HCT116 (cell line): ENCODE results near the gene FADD. TPM values are rescaled to one million over a fixed set of nuclear protein-coding genes. Genes with fewer than 3 reads are reported as not detected.

ENCODE experiments used
- ATAC-seq: fragments of 200-7000 bp; cut with Tn5 transposase; 2 replicates; pipeline ENCODE4 v1.9.1; 2020; ENCODE audit warnings: mild to moderate bottlenecking, moderate library complexity
- BruUV-seq: library from RNA; stranded (reverse); fragments of 400-500 nt; replicated peaks from 2 replicates; lab custom pipeline; 2021; lab: Mats Ljungman, UMichigan
- CTCF ChIA-PET: fragments of 300-600 bp; sonication (Branson Sonifier 250); formaldehyde crosslinking; loops from one replicate; lab custom pipeline; 2021; ENCODE audit warnings: antibody characterized with exemption; lab: Charles Lee
- POLR2A ChIA-PET: fragments of 300-600, 350-600 bp; sonication (Branson Sonifier 250); formaldehyde crosslinking; loops from one replicate; lab custom pipeline; 2021; ENCODE audit warnings: antibody characterized with exemption; lab: Charles Lee
- RAD21 ChIA-PET, 2 experiments: fragments of 300-600 bp; sonication (Branson Sonifier 250); formaldehyde crosslinking; loops; one replicate each; lab custom pipeline; 2023; ENCODE audit warnings: low total read pairs in 2 of 2; ENCODE audit not compliant: uncharacterized antibody in 2 of 2, unreplicated experiment in 2 of 2, low non-redundant PET in 1 of 2; lab: Charles Lee
- DNase-seq: peaks from one replicate; pipeline ENCODE4 v3.0.0-alpha.2; 2010; ENCODE audit warnings: low read depth, low spot score
- H2AFZ ChIP-seq: fragments of 200-600 bp; shearing (Covaris generic), sonication (generic); 2 replicates; pipeline ENCODE4 v1.6.1; 2017; ENCODE audit warnings: low read depth, mixed run types, mixed read lengths, antibody characterized with exemption, low read length; ENCODE audit not compliant: poor library complexity, severe bottlenecking
- H3K27ac ChIP-seq: 2 replicates; pipeline ENCODE4 v1.5.1; 2012; ENCODE audit warnings: low read depth, low read length
- H3K27me3 ChIP-seq: fragments of 200-600 bp; sonication (generic); 2 replicates; pipeline ENCODE4 v1.6.1; 2016; ENCODE audit warnings: mixed run types, low read length, mixed read lengths; ENCODE audit not compliant: insufficient read depth
- H3K36me3 ChIP-seq, 2 experiments: fragments of 200-500 bp in 1 of 2; fragments of 200-600 bp in 1 of 2; sonication (Bioruptor generic) in 1 of 2; sonication (generic) in 1 of 2; 2 replicates each; pipeline versions ENCODE4 v1.5.1 to v1.6.1; 2014 to 2016; ENCODE audit warnings: low read length in 2 of 2, inconsistent platforms in 1 of 2, mixed read lengths in 1 of 2, mixed run types in 1 of 2; ENCODE audit not compliant: insufficient read depth in 2 of 2, control insufficient read depth in 1 of 2
- H3K4me1 ChIP-seq, 2 experiments: fragments of 200-600 bp in 1 of 2; sonication (generic) in 1 of 2; 2 replicates each; pipeline versions ENCODE4 v1.5.1 to v1.6.1; 2012 to 2017; ENCODE audit warnings: low read length in 2 of 2, inconsistent platforms in 1 of 2, mild to moderate bottlenecking in 1 of 2, mixed read lengths in 1 of 2, mixed run types in 1 of 2, moderate library complexity in 1 of 2; ENCODE audit not compliant: insufficient read depth in 2 of 2, control insufficient read depth in 1 of 2
- H3K4me2 ChIP-seq: fragments of 200-600 bp; sonication (generic); 2 replicates; pipeline ENCODE4 v1.6.1; 2017; ENCODE audit warnings: mixed run types, low read length, mixed read lengths
- H3K4me3 ChIP-seq, 2 experiments: fragments of 200-600 bp in 1 of 2; sonication (generic) in 1 of 2; replicated peaks in 1 of 2; 2 replicates each; pipeline ENCODE4 v1.5.1; 2011 to 2016; ENCODE audit warnings: low read length in 2 of 2, control low read depth in 1 of 2, low read depth in 1 of 2, mild to moderate bottlenecking in 1 of 2, mixed read lengths in 1 of 2, mixed run types in 1 of 2
- H3K79me2 ChIP-seq: fragments of 200-600 bp; sonication (generic); 2 replicates; pipeline ENCODE4 v1.6.1; 2017; ENCODE audit warnings: mild to moderate bottlenecking, mixed run types, low read length, moderate library complexity, mixed read lengths; ENCODE audit not compliant: insufficient read depth
- H3K9ac ChIP-seq: fragments of 200-600 bp; sonication (generic); 2 replicates; pipeline ENCODE4 v1.6.1; 2016; ENCODE audit warnings: low read length, mixed read lengths
- H3K9me2 ChIP-seq: fragments of 200-600 bp; sonication (generic), shearing (Covaris generic); 2 replicates; pipeline ENCODE4 v1.6.1; 2017; ENCODE audit warnings: mixed run types, mild to moderate bottlenecking, moderate library complexity; ENCODE audit not compliant: insufficient read depth
- H3K9me3 ChIP-seq, 2 experiments: fragments of 200-500 bp in 1 of 2; fragments of 200-600 bp in 1 of 2; sonication (Bioruptor generic) in 1 of 2; sonication (generic) in 1 of 2; 2 replicates each; pipeline ENCODE4 v1.6.1; 2014 to 2017; ENCODE audit warnings: low read length in 2 of 2, mixed read lengths in 2 of 2, inconsistent platforms in 1 of 2, low read depth in 1 of 2, mild to moderate bottlenecking in 1 of 2, mixed run types in 1 of 2, moderate library complexity in 1 of 2; ENCODE audit not compliant: control insufficient read depth in 1 of 2, insufficient read depth in 1 of 2
- H4K20me1 ChIP-seq: fragments of 200-600 bp; sonication (generic), shearing (Covaris generic); 2 replicates; pipeline ENCODE4 v1.6.1; 2017; ENCODE audit warnings: mixed run types, mild to moderate bottlenecking, moderate library complexity; ENCODE audit not compliant: insufficient read depth
- CBX3 ChIP-seq: IDR thresholded peaks from 2 replicates; pipeline ENCODE4 v1.6.1; 2012; ENCODE audit warnings: low read depth
- CEBPB ChIP-seq: IDR thresholded peaks from 2 replicates; pipeline ENCODE4 v1.6.1; 2012; ENCODE audit warnings: low read depth
- ELF1 ChIP-seq: IDR thresholded peaks from 2 replicates; pipeline ENCODE4 v1.6.1; 2012; ENCODE audit warnings: low read depth, borderline replicate concordance
- TCF7L2 ChIP-seq: IDR thresholded peaks from 2 replicates; pipeline ENCODE4 v1.7.0; 2011; ENCODE audit warnings: borderline replicate concordance, inconsistent platforms; ENCODE audit not compliant: insufficient read depth, insufficient read length; ENCODE audit errors: extremely low read depth
- intact Hi-C: fragments of 100-400 bp; cut with micrococcal nuclease; formaldehyde crosslinking; loops from 2 replicates; pipeline ENCODE4 v1.10.0; 2022
- total RNA-seq: library from RNA; stranded (reverse); gene quantifications from one replicate; pipeline ENCODE4 v1.2.1, GENCODE V29; 2021; ENCODE audit not compliant: unreplicated experiment
- TF ChIP-seq, protein P1 (sequence below), 3 experiments: fragments of 200-600 bp in 1 of 3; sonication (generic) in 1 of 3; IDR thresholded peaks in 2 of 3; conservative IDR thresholded peaks in 1 of 3; 2 replicates each; pipeline ENCODE4 v1.5.1; 2012 to 2017; ENCODE audit warnings: low read depth in 2 of 3, low read length in 2 of 3, antibody characterized with exemption in 1 of 3, borderline replicate concordance in 1 of 3, control low read depth in 1 of 3, mild to moderate bottlenecking in 1 of 3, mixed read lengths in 1 of 3, mixed run types in 1 of 3, moderate library complexity in 1 of 3; ENCODE audit not compliant: insufficient read depth in 1 of 3
- TF ChIP-seq, protein P2 (sequence below): IDR thresholded peaks from 2 replicates; pipeline ENCODE4 v1.6.1; 2012
- TF ChIP-seq, protein P3 (sequence below): IDR thresholded peaks from 2 replicates; pipeline ENCODE4 v1.6.1; 2012; ENCODE audit warnings: low read depth
- TF ChIP-seq, protein P4 (sequence below): IDR thresholded peaks from 2 replicates; pipeline ENCODE4 v1.6.1; 2012

Gene FADD
- total RNA-seq, 1 experiment from 2014 or later: 26.7 TPM

DNA sequence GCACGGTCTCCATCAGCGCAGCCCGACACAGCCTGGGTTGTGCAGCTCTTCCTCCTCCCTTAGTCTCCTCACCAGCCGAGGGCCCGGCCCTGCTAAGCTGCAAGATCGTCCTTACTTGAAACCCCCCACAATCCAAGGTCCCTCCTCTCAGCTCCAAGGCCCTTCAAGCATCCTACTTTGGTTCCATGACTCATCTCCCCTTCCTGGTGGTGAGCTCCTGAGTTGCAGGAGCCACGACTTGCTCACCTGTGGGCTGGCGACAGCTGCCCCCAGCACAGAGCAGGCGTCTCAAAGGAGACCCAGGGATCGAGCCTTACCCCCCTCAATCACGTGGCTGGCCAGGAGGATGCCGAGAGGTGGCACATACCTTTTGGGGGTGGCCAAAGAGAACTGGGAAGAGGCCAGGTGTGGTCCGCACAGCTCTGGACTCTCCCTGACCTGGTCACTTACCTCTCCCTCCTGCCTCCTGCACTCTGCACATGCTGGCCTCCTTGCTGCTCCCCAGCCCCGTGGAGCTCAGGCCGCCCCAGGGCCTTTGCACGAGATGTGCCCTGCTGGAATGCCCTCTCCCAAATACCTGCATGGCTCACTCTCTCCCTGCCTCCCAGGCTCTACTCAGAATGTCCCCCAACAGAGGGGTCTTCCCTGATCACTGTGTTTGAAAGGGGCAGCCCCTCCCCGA is 35.2 kb upstream of the FADD start:
- Histone ChIP-seq H3K27me3 (no peaks in the 10 kb centered on the region), H3K4me3 (no peak overlapping the region), H3K27ac (no peak overlapping the region), H3K9me2 (no peaks in the 10 kb centered on the region), H3K4me1 (no peaks in the 10 kb centered on the region), H3K36me3 (peaks cover 0 to 5% of the 10 kb centered on the region in 2 experiments; a peak in 1 of 4 replicates), H4K20me1 (no peaks in the 10 kb centered on the region), H3K9me3 (no peaks in the 10 kb centered on the region), H3K79me2 (no peaks in the 10 kb centered on the region), H3K4me2 (no peak overlapping the region), H2AFZ (no peak overlapping the region), H3K9ac (no peak overlapping the region)
- ChIA-PET POLR2A (no interaction called here), RAD21 (interaction anchor here in 1 of 2 experiments (0.5 kb wide), 1 partner anchor 263 kb away, joined by 4 read pairs; no protein-coding TSS in a partner anchor), CTCF (no interaction called here)
- intact Hi-C loops: no loop called here
- TF ChIP-seq, protein P1, sequence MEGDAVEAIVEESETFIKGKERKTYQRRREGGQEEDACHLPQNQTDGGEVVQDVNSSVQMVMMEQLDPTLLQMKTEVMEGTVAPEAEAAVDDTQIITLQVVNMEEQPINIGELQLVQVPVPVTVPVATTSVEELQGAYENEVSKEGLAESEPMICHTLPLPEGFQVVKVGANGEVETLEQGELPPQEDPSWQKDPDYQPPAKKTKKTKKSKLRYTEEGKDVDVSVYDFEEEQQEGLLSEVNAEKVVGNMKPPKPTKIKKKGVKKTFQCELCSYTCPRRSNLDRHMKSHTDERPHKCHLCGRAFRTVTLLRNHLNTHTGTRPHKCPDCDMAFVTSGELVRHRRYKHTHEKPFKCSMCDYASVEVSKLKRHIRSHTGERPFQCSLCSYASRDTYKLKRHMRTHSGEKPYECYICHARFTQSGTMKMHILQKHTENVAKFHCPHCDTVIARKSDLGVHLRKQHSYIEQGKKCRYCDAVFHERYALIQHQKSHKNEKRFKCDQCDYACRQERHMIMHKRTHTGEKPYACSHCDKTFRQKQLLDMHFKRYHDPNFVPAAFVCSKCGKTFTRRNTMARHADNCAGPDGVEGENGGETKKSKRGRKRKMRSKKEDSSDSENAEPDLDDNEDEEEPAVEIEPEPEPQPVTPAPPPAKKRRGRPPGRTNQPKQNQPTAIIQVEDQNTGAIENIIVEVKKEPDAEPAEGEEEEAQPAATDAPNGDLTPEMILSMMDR (IDR thresholded peaks at IDR 0.05 in 2 of 3, conservative IDR thresholded peaks at IDR 0.05 in 1 of 3; ENCODE audit: borderline replicate concordance in 1 of 3, insufficient read depth in 1 of 3, low read depth in 2 of 3, low read length in 2 of 3): 0 out of 6 replicates have a peak, but pooled peaks of 1 of the 3 experiments have one; percentile 24
- TF ChIP-seq, protein P2, sequence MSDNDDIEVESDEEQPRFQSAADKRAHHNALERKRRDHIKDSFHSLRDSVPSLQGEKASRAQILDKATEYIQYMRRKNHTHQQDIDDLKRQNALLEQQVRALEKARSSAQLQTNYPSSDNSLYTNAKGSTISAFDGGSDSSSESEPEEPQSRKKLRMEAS: no peak
- ATAC-seq (peak; percentile 53; the same call in 1 of the 2 replicates), DNase-seq (no peak)
- no TSS peak for BruUV-seq

DNA sequence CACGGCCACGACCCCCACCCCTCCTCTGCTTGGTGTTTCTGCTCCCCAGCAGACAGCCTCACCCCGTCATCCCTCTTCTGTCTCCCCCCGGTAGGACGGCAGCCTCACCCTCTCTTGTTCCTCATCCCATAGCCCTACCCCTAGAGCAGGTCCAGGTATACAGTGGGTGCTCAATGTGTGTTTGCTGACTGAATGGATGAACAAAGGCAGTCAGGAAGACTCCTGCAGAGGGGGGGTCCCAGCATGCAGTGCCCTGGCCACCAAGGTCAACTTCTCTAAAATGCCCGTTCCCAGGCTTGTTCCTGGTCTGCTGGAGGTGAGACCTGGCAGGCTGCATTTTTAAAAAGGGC is 34.7 kb upstream of the FADD start:
- Histone ChIP-seq H4K20me1 (no peaks in the 10 kb centered on the region), H3K4me1 (no peaks in the 10 kb centered on the region), H3K79me2 (no peaks in the 10 kb centered on the region), H3K4me2 (no peak overlapping the region), H3K36me3 (peaks cover 0 to 3% of the 10 kb centered on the region in 2 experiments; a peak in 1 of 4 replicates), H2AFZ (no peak overlapping the region), H3K27me3 (no peaks in the 10 kb centered on the region), H3K9me3 (no peaks in the 10 kb centered on the region), H3K27ac (no peak overlapping the region), H3K4me3 (no peak overlapping the region), H3K9ac (no peak overlapping the region), H3K9me2 (no peaks in the 10 kb centered on the region)
- ChIA-PET POLR2A (no interaction called here), RAD21 (no interaction called here), CTCF (no interaction called here)
- no peak for DNase-seq
- BruUV-seq: no TSS peak
- no peak for ATAC-seq
- intact Hi-C loops: no loop called here
- TF ChIP-seq, protein P3, sequence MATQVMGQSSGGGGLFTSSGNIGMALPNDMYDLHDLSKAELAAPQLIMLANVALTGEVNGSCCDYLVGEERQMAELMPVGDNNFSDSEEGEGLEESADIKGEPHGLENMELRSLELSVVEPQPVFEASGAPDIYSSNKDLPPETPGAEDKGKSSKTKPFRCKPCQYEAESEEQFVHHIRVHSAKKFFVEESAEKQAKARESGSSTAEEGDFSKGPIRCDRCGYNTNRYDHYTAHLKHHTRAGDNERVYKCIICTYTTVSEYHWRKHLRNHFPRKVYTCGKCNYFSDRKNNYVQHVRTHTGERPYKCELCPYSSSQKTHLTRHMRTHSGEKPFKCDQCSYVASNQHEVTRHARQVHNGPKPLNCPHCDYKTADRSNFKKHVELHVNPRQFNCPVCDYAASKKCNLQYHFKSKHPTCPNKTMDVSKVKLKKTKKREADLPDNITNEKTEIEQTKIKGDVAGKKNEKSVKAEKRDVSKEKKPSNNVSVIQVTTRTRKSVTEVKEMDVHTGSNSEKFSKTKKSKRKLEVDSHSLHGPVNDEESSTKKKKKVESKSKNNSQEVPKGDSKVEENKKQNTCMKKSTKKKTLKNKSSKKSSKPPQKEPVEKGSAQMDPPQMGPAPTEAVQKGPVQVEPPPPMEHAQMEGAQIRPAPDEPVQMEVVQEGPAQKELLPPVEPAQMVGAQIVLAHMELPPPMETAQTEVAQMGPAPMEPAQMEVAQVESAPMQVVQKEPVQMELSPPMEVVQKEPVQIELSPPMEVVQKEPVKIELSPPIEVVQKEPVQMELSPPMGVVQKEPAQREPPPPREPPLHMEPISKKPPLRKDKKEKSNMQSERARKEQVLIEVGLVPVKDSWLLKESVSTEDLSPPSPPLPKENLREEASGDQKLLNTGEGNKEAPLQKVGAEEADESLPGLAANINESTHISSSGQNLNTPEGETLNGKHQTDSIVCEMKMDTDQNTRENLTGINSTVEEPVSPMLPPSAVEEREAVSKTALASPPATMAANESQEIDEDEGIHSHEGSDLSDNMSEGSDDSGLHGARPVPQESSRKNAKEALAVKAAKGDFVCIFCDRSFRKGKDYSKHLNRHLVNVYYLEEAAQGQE: no peak
- TF ChIP-seq ELF1: no peak
- TF ChIP-seq, protein P1 (IDR thresholded peaks at IDR 0.05 in 2 of 3, conservative IDR thresholded peaks at IDR 0.05 in 1 of 3; ENCODE audit: borderline replicate concordance in 1 of 3, insufficient read depth in 1 of 3, low read depth in 2 of 3, low read length in 2 of 3): no peak
- TF ChIP-seq, protein P4, sequence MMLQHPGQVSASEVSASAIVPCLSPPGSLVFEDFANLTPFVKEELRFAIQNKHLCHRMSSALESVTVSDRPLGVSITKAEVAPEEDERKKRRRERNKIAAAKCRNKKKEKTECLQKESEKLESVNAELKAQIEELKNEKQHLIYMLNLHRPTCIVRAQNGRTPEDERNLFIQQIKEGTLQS: no peak
- TF ChIP-seq, protein P2: no peak
- no peak for TF ChIP-seq TCF7L2
- TF ChIP-seq CBX3: no peak
- no peak for TF ChIP-seq CEBPB
